ENCODE results near the gene EIF3K. TPM values are rescaled to one million over a fixed set of nuclear protein-coding genes. Genes with fewer than 3 reads are reported as not detected.

The EIF3K gene
- total and polyA plus RNA-seq, 2 of the 13 experiments (the other 11 are each of a cell fraction or from before 2014, with no cell fraction given) = 179 to 258 TPM

DNA sequence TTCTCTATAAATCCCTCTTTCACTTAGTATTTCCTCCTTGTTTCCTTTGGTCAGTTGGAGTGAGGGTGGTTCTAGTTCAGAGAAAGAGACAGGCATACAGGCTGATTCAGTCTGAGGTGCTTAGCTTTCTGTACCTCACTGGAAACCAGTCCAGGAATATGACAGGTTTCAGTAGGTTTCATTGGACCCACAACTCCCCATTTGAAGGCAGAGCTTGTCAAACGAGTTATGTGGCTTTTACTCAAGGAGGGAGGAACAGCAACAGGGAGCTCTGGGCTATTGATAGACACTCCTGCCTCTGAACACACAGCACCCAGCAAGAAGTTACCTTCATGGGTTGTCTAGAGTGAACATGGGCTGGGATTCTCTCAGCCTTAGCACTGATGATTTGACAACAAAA lies 43.0 kb downstream of the EIF3K start:
- ChIA-PET POLR2A (interaction anchor here (1.3 to 2.6 kb wide), 4 partner anchors 9 to 22 kb away, joined by 5 to 8 read pairs (median 8); partner anchors contain the start of gene ACTN4), CTCF (ENCODE audit: low intra/inter-chr PET ratio, low total read pairs) (no interaction called here)
- peaks cover 17 to 57% of the 10 kb centered on the region in 2 experiments for H3K36me3 ChIP-seq (replicated peaks in 1 of 2; ENCODE audit: control insufficient read depth in 1 of 2, insufficient read depth in 2 of 2, low read length in 2 of 2)
- H3K4me2 ChIP-seq (ENCODE audit: low read depth, low read length) = no peak overlapping the region
- TF ChIP-seq HNF4A (CRISPR knock-in tag; IDR thresholded peaks at IDR 0.05) (no peak), ZNF782 (CRISPR knock-in tag; IDR thresholded peaks at IDR 0.05; ENCODE audit: borderline replicate concordance) (no peak), ZNF766 (CRISPR knock-in tag; IDR thresholded peaks at IDR 0.05; ENCODE audit: borderline replicate concordance) (no peak)
- TF ChIP-seq, protein P1, sequence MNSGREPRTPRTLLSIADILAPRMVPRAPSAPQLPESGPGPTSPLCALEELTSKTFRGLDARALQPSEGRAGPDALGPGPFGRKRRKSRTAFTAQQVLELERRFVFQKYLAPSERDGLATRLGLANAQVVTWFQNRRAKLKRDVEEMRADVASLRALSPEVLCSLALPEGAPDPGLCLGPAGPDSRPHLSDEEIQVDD (CRISPR knock-in tag; IDR thresholded peaks at IDR 0.05; ENCODE audit: borderline replicate concordance) = no peak
- H4K20me1 ChIP-seq (ENCODE audit: insufficient read depth, low read length) = peaks cover 90% of the 10 kb centered on the region
- no peaks in the 10 kb centered on the region for H3K9me3 ChIP-seq (ENCODE audit: low read length)
- H2AFZ ChIP-seq (ENCODE audit: low read length) = no peak overlapping the region
- no TSS peak for BruUV-seq (replicated peaks)
- WGBS (ENCODE audit: low lambda C conversion rate) = 80% methylated on average over 1 of the region's 1 CpG
- peaks cover 96% of the 10 kb centered on the region for H3K79me2 ChIP-seq (ENCODE audit: insufficient read depth, low read length)
- H3K27me3 ChIP-seq (ENCODE audit: control insufficient read depth in 1 of 2, insufficient read depth in 2 of 2, low read length in 2 of 2) = no peaks in the 10 kb centered on the region
- no peak for ATAC-seq
- in situ Hi-C loops (cut with HindIII; ENCODE audit: extremely low pct_ligation_motif_present, low pct_unique_long_range_greater_than_20kb) (no loop called here), intact Hi-C loops (cut with micrococcal nuclease; ENCODE audit: unreplicated experiment) (no loop called here)
- H3K4me3 ChIP-seq (replicated peaks in 1 of 3; ENCODE audit: insufficient read depth in 1 of 3, low read depth in 2 of 3, low read length in 3 of 3) = no peak overlapping the region
- H3K9ac ChIP-seq (ENCODE audit: insufficient read depth, low read depth, low read length) = no peak overlapping the region
- FAIRE-seq = no peak
- no peak overlapping the region for H3K27ac ChIP-seq (ENCODE audit: extremely low read length, insufficient read depth, low read length)
- peaks cover 98% of the 10 kb centered on the region for H3K4me1 ChIP-seq (ENCODE audit: insufficient read depth, low read length)
- DNase-seq (ENCODE audit: low spot score) = no peak

DNA sequence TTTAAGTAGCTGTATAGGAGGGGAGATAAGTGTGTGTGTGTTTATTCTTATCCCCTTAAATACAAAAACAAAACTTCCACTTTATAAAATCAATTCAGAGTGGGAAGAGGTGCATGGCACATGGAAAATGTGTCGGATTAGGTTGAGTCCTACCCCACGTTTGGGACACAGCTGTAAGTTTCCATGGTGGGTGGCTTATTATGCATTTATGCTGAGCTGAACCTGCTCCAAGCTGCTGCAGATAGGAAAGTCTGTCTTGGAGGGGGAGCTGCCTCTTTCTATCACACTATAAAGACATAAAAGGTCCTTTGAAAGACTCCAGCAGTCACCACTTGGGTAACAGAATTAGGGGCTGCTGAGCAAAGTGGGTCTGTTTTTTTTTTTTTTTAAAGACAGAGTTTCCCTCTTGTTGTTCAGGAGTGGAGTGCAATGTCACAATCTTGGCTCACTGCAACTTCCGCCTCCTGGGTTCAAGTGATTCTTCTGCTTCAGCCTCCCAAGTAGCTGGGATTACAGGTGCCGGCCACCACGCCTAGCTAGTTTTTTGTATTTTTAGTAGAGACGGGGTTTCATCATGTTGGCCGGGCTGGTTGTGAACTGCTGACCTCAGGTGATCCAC lies 43.7 kb downstream of the EIF3K start:
- no peak for FAIRE-seq
- no TSS peak for BruUV-seq (replicated peaks)
- no peak overlapping the region for H3K4me2 ChIP-seq (ENCODE audit: low read depth, low read length)
- H3K36me3 ChIP-seq (replicated peaks in 1 of 2; ENCODE audit: control insufficient read depth in 1 of 2, insufficient read depth in 2 of 2, low read length in 2 of 2) = peaks cover 17 to 57% of the 10 kb centered on the region in 2 experiments
- H3K27ac ChIP-seq (ENCODE audit: extremely low read length, insufficient read depth, low read length) = no peak overlapping the region
- peaks cover 97% of the 10 kb centered on the region for H3K79me2 ChIP-seq (ENCODE audit: insufficient read depth, low read length)
- no peak for TF ChIP-seq ZNF589 (CRISPR knock-in tag; conservative IDR thresholded peaks at IDR 0.05)
- POLR2A ChIA-PET = interaction anchor here (1.3 to 2.6 kb wide), 5 partner anchors 9 to 21 kb away, joined by 4 to 8 read pairs (median 7); partner anchors contain the start of gene ACTN4
- no peaks in the 10 kb centered on the region for H3K27me3 ChIP-seq (ENCODE audit: control insufficient read depth in 1 of 2, insufficient read depth in 2 of 2, low read length in 2 of 2)
- in situ Hi-C loops (cut with HindIII; ENCODE audit: extremely low pct_ligation_motif_present, low pct_unique_long_range_greater_than_20kb) (no loop called here), intact Hi-C loops (cut with micrococcal nuclease; ENCODE audit: unreplicated experiment) (no loop called here)
- peaks cover 91% of the 10 kb centered on the region for H4K20me1 ChIP-seq (ENCODE audit: insufficient read depth, low read length)
- 86% methylated on average over 7 of the region's 7 CpGs for WGBS (ENCODE audit: low lambda C conversion rate)
- no peak for ATAC-seq
- CTCF ChIA-PET (ENCODE audit: low intra/inter-chr PET ratio, low total read pairs) = no interaction called here
- H2AFZ ChIP-seq (ENCODE audit: low read length) = no peak overlapping the region
- no peak for DNase-seq (ENCODE audit: low spot score)
- H3K4me1 ChIP-seq (ENCODE audit: insufficient read depth, low read length) = peaks cover 98% of the 10 kb centered on the region
- no peak overlapping the region for H3K4me3 ChIP-seq (replicated peaks in 1 of 3; ENCODE audit: insufficient read depth in 1 of 3, low read depth in 2 of 3, low read length in 3 of 3)
- no peaks in the 10 kb centered on the region for H3K9me3 ChIP-seq (ENCODE audit: low read length)
- H3K9ac ChIP-seq (ENCODE audit: insufficient read depth, low read depth, low read length) = no peak overlapping the region

Data from HepG2 (cell line).